MM.1S (cell line): ENCODE measurements around the gene ZFHX3.

Experiments used
- EZH2phosphoT487 ChIP-seq: fragments of 300-600 bp; sonication (generic); IDR thresholded peaks from 2 replicates; pipeline ENCODE4 v1.6.1; 2018; ENCODE audit warnings: antibody characterized with exemption, low read length
- TF ChIP-seq, protein P1 (sequence below): fragments of 300-600 bp; sonication (generic); IDR thresholded peaks from 2 replicates; pipeline ENCODE4 v1.5.1; 2016; ENCODE audit warnings: antibody characterized with exemption, low read length, mixed read lengths

DNA sequence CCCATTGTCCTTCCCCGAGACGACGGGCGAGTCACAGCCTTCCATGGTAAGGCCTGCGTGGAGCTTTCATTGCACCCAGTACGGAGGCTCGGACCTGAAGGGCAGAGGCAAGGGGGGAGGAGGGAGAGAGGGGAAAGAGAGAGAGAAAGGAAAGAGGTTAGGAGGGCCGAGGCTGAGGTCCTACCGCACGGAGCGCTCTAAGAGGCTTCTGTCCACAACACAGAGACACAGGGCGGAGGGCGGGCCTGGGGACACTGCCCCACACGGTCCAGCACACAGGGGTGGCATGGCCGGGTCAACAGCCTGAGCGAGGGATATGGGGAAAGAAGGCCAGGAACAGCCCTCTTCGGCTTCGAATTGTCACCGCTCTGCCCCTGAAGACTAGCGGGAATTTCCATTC lies 87.8 kb downstream of the ZFHX3 start:
- no peak for TF ChIP-seq EZH2phosphoT487
- TF ChIP-seq, protein P1, sequence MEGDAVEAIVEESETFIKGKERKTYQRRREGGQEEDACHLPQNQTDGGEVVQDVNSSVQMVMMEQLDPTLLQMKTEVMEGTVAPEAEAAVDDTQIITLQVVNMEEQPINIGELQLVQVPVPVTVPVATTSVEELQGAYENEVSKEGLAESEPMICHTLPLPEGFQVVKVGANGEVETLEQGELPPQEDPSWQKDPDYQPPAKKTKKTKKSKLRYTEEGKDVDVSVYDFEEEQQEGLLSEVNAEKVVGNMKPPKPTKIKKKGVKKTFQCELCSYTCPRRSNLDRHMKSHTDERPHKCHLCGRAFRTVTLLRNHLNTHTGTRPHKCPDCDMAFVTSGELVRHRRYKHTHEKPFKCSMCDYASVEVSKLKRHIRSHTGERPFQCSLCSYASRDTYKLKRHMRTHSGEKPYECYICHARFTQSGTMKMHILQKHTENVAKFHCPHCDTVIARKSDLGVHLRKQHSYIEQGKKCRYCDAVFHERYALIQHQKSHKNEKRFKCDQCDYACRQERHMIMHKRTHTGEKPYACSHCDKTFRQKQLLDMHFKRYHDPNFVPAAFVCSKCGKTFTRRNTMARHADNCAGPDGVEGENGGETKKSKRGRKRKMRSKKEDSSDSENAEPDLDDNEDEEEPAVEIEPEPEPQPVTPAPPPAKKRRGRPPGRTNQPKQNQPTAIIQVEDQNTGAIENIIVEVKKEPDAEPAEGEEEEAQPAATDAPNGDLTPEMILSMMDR: no peak
